Mesothelial cell of epicardium (in vitro differentiated cells): ENCODE measurements around the gene TLE5. TPM values are rescaled to one million over a fixed set of nuclear protein-coding genes. Genes with fewer than 3 reads are reported as not detected.

Experiments
- DNase-seq, 2 experiments: peaks; one replicate each; pipeline ENCODE4 v3.0.0; 2021; ENCODE audit warnings: low spot score in 2 of 2; ENCODE audit not compliant: unreplicated experiment in 2 of 2
- H3K27ac Mint-ChIP-seq: 2 replicates; pipeline ENCODE4 v1.8.0; 2021; ENCODE audit warnings: mixed read lengths
- H3K27me3 Mint-ChIP-seq: 2 replicates; pipeline ENCODE4 v1.8.0; 2021; ENCODE audit warnings: low read depth, mixed read lengths
- H3K36me3 Mint-ChIP-seq: 2 replicates; pipeline ENCODE4 v1.8.0; 2021; ENCODE audit warnings: mixed read lengths
- H3K4me1 Mint-ChIP-seq: 2 replicates; pipeline ENCODE4 v1.8.0; 2021; ENCODE audit warnings: mixed read lengths
- H3K4me3 Mint-ChIP-seq: 2 replicates; pipeline ENCODE4 v1.8.0; 2021; ENCODE audit warnings: mild to moderate bottlenecking, moderate library complexity, mixed read lengths
- H3K9me3 Mint-ChIP-seq: 2 replicates; pipeline ENCODE4 v1.8.0; 2021; ENCODE audit warnings: mixed read lengths
- CTCF ChIP-seq: fragments of 200-600 bp; sonication (generic); IDR thresholded peaks from one replicate; pipeline ENCODE4 v1.5.0; 2021; ENCODE audit warnings: antibody characterized with exemption; ENCODE audit not compliant: unreplicated experiment
- total RNA-seq: library from RNA; stranded (reverse); gene quantifications from 3 replicates; pipeline ENCODE4 v1.2.1, GENCODE V29; 2021

TLE5 gene
- total RNA-seq, 1 donor from 2014 or later = 417 TPM

GRCh38 chr19:3008994-3009393 is 53.3 kb downstream of the TLE5 start:
- Mint-ChIP-seq H3K27me3 (no peaks in the 10 kb centered on the region), H3K4me3 (no peak overlapping the region), H3K4me1 (no peaks in the 10 kb centered on the region), H3K27ac (no peak overlapping the region), H3K9me3 (no peaks in the 10 kb centered on the region), H3K36me3 (peaks cover 33% of the 10 kb centered on the region)
- TF ChIP-seq CTCF = no peak
- DNase-seq = no peak

DNA sequence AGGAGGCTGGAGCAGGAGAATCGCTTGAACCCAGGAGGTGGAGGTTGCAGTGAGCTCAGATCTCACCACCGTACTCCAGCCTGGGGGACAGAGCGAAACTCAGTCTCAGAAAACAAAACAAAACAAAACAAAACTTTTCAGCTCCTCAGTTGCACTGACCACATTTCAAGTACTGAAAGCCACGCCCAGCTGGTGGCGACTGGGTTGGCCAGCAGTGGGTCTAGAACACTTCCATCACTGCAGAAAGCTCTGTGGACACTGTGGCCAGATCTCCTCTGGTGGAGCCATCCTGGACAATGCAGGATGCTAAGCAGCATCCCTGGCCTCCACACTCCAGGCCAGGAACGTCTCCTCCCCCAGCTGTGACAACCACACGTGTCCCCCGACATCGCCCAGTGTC is 54.3 kb downstream of the TLE5 start:
- H3K27me3 Mint-ChIP-seq = no peaks in the 10 kb centered on the region
- peaks cover under 1% of the 10 kb centered on the region for H3K4me1 Mint-ChIP-seq
- TF ChIP-seq CTCF = no peak
- no peak overlapping the region for H3K27ac Mint-ChIP-seq
- no peak for DNase-seq
- H3K36me3 Mint-ChIP-seq = peaks cover 26% of the 10 kb centered on the region
- H3K4me3 Mint-ChIP-seq = no peak overlapping the region
- no peaks in the 10 kb centered on the region for H3K9me3 Mint-ChIP-seq

DNA sequence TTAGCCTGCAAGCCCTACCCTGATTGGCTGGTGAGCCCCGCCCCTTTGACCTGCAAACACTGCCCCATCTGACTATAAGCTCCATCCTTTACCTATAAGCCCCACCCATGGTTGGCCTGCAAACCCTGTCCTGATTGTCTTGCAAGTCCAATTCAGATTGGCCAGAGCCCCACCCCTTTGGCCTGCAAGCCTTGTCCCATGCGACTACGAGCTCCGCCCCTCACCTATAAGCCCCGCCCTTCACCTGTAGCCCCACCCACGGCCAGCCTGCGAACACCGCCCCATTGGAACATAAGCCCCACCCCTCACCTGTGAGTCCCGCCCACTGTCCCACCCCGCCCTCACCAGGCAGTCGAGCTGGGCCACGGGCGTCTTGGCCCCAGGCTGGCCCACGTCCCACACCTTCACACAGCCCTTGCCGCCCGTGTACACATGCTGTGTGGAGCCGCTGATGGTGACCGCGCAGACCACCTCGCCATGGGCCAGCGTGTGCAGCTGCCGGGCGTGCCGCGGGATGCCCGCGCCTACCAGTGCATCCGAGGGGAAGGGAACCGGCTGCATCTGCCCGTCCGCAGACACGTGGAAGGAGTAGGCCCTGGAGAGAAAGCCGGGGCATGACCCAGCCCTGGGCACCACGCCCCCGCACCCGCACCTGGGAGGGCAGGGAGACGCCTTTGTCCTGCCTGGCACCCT is 56.1 kb downstream of the TLE5 start:
- Mint-ChIP-seq H3K9me3 (no peaks in the 10 kb centered on the region), H3K27me3 (no peaks in the 10 kb centered on the region)
- no peak for TF ChIP-seq CTCF

DNA sequence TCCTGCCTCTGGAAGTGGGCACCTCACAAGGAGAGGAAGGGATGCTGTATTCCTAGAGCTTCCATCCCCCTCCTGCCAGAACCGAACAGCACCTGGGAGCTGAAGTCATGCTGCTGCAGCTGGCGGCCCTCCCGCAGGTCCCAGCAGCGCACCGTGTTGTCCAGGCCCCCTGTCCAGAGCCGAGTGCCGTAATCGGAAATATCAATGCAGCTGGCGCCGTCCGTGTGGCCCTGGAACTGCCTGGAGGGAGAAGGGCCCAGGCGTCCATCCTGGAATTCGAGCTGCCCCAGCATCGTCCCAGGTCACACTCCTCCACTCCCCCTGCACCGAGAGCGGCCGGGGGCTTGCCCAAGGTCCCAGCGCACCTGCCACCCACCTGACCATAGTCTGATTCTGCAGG is 57.0 kb downstream of the TLE5 start:
- H3K9me3 Mint-ChIP-seq = no peaks in the 10 kb centered on the region
- no peak overlapping the region for H3K27ac Mint-ChIP-seq
- DNase-seq = no peak
- no peak for TF ChIP-seq CTCF
- no peak overlapping the region for H3K4me3 Mint-ChIP-seq
- H3K27me3 Mint-ChIP-seq = no peaks in the 10 kb centered on the region
- H3K4me1 Mint-ChIP-seq = peaks cover 2% of the 10 kb centered on the region
- H3K36me3 Mint-ChIP-seq = peaks cover 23% of the 10 kb centered on the region

More for the DNA sequence above, 56.1 kb downstream of the TLE5 start:
- peaks cover 2% of the 10 kb centered on the region for H3K4me1 Mint-ChIP-seq
- peaks cover 26% of the 10 kb centered on the region for H3K36me3 Mint-ChIP-seq
- H3K27ac Mint-ChIP-seq = no peak overlapping the region
- no peak overlapping the region for H3K4me3 Mint-ChIP-seq
- DNase-seq = no peak

DNA sequence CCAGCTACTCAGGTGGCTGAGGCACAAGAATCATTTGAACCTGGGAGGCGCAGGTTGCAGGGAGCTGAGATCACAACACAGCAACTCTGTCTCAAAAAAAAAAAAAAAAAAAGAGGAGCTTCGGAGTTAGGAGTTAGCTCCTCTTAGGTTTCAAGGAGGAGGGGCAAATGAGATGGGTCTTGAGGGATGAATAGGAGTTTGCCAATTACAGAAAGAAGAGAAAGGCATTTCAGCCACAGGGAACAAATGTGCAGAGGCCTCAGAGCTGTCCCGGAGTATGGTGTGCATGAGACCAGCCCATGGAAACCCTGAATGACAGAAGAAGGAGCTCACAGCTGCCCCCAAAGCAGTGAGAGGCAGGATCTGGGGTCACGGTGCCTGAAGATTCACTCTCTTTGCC is 57.8 kb downstream of the TLE5 start:
- H3K27ac Mint-ChIP-seq = no peak overlapping the region
- H3K36me3 Mint-ChIP-seq = peaks cover 20% of the 10 kb centered on the region
- no peak for TF ChIP-seq CTCF
- no peaks in the 10 kb centered on the region for H3K9me3 Mint-ChIP-seq
- no peak for DNase-seq
- H3K4me1 Mint-ChIP-seq = peaks cover 2% of the 10 kb centered on the region
- H3K27me3 Mint-ChIP-seq = no peaks in the 10 kb centered on the region
- no peak overlapping the region for H3K4me3 Mint-ChIP-seq

DNA sequence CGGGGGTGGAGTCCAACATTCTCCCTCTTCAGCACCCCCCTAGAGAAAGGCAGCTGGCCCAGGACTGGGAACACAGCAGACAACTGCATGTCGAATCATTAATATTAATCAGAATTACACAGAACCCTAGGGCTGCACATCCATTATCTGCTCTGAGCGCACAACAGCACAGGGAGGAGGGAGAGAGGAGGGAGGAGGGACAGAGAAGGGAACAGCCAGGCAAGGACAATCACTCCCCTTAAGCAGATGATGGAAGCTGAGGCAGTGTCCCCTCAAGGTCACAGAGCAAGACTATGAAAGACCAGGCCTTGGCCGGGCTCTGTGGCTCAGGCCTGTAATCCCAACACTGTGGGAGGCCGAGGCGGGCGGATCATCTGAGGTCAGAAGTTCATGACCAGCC is 59.2 kb downstream of the TLE5 start:
- H3K4me1 Mint-ChIP-seq = peaks cover 2% of the 10 kb centered on the region
- no peaks in the 10 kb centered on the region for H3K27me3 Mint-ChIP-seq
- DNase-seq = no peak
- peaks cover 29% of the 10 kb centered on the region for H3K36me3 Mint-ChIP-seq
- no peak overlapping the region for H3K27ac Mint-ChIP-seq
- no peak for TF ChIP-seq CTCF
- no peaks in the 10 kb centered on the region for H3K9me3 Mint-ChIP-seq
- H3K4me3 Mint-ChIP-seq = no peak overlapping the region
